ENCODE results near the gene EIF1. TPM values are rescaled to one million over a fixed set of nuclear protein-coding genes. Genes with fewer than 3 reads are reported as not detected.

Gene EIF1
- total RNA-seq, 1 experiment from 2014 or later: 1,082 TPM

GRCh38 chr17:41664172-41664457 is 24.6 kb upstream of the EIF1 start:
- intact Hi-C loops (cut with micrococcal nuclease): no loop called here
- H3K9me3 ChIP-seq (ENCODE audit: control insufficient read depth in 1 of 2, insufficient read depth in 1 of 2, low read depth in 1 of 2, low read length in 2 of 2): no peaks in the 10 kb centered on the region
- ChIA-PET CTCF (interaction anchor here (1.7 to 8.7 kb wide), 5 partner anchors 14 to 1049 kb away, joined by 4 to 217 read pairs (median 23); partner anchors contain the start of genes EIF1 and KRT36), POLR2A (interaction anchor here (1.2 to 1.3 kb wide), 2 partner anchors 24 to 136 kb away, joined by 4 to 5 read pairs; partner anchors contain the start of genes EIF1 and KRT19), RAD21 (ENCODE audit: low non-redundant PET in 1 of 2, low total read pairs in 2 of 2, uncharacterized antibody in 2 of 2, unreplicated experiment in 2 of 2) (no interaction called here)
- ATAC-seq (no peak), DNase-seq (ENCODE audit: low read depth, low spot score) (no peak)
- no peaks in the 10 kb centered on the region for H3K9me2 ChIP-seq (ENCODE audit: insufficient read depth)
- no peaks in the 10 kb centered on the region for H3K27me3 ChIP-seq (ENCODE audit: insufficient read depth, low read length)
- no peak overlapping the region for H2AFZ ChIP-seq (ENCODE audit: low read depth, low read length, poor library complexity, severe bottlenecking)
- no peaks in the 10 kb centered on the region for H4K20me1 ChIP-seq (ENCODE audit: insufficient read depth)
- no peak overlapping the region for H3K4me3 ChIP-seq (replicated peaks in 1 of 2; ENCODE audit: low read depth in 1 of 2, low read length in 2 of 2)
- no peaks in the 10 kb centered on the region for H3K36me3 ChIP-seq (ENCODE audit: control insufficient read depth in 1 of 2, insufficient read depth in 2 of 2, low read length in 2 of 2)
- peaks cover 14 to 66% of the 10 kb centered on the region in 2 experiments for H3K4me1 ChIP-seq (ENCODE audit: control insufficient read depth in 1 of 2, insufficient read depth in 2 of 2, low read length in 2 of 2)
- no peak overlapping the region for H3K9ac ChIP-seq (ENCODE audit: low read length)
- H3K79me2 ChIP-seq (ENCODE audit: insufficient read depth, low read length): no peaks in the 10 kb centered on the region
- TF ChIP-seq FOSL1 (IDR thresholded peaks at IDR 0.05; ENCODE audit: low read depth) (no peak), RAD21 (IDR thresholded peaks at IDR 0.05; ENCODE audit: low read depth) (no peak), POLR2A (IDR thresholded peaks at IDR 0.05; ENCODE audit: borderline replicate concordance, extremely low read depth, insufficient read depth, insufficient read length) (no peak), MAX (IDR thresholded peaks at IDR 0.05) (no peak), EGR1 (IDR thresholded peaks at IDR 0.05; ENCODE audit: low read depth) (no peak), ZBTB33 (IDR thresholded peaks at IDR 0.05; ENCODE audit: extremely low read depth, insufficient replicate concordance, low read length) (no peak), ZNF274 (IDR thresholded peaks at IDR 0.05; ENCODE audit: low read depth, low read length) (no peak), CBX3 (IDR thresholded peaks at IDR 0.05; ENCODE audit: low read depth) (no peak), EZH2phosphoT487 (IDR thresholded peaks at IDR 0.05; ENCODE audit: borderline replicate concordance) (no peak), YY1 (IDR thresholded peaks at IDR 0.05; ENCODE audit: extremely low read depth, insufficient replicate concordance, low read depth, low read length) (no peak), SIN3A (IDR thresholded peaks at IDR 0.05; ENCODE audit: low read depth) (no peak), ZFX (IDR thresholded peaks at IDR 0.05) (no peak), CEBPB (IDR thresholded peaks at IDR 0.05; ENCODE audit: low read depth) (no peak), ATF3 (IDR thresholded peaks at IDR 0.05) (no peak), JUND (IDR thresholded peaks at IDR 0.05) (no peak), TCF7L2 (IDR thresholded peaks at IDR 0.05; ENCODE audit: borderline replicate concordance, extremely low read depth, insufficient read depth, insufficient read length) (no peak), SP1 (IDR thresholded peaks at IDR 0.05; ENCODE audit: low read depth) (no peak)
- H3K27ac ChIP-seq (ENCODE audit: low read depth, low read length): no peak overlapping the region
- no TSS peak for BruUV-seq (replicated peaks)
- H3K4me2 ChIP-seq (ENCODE audit: low read length): no peak overlapping the region

Measured in HCT116 (cell line).